Kidney (tissue), 14 donors: ENCODE measurements around the gene LYZL1. TPM values are rescaled to one million over a fixed set of nuclear protein-coding genes. Genes with fewer than 3 reads are reported as not detected.
A peak's percentile ranks its signal among the peaks of the same experiment; 100 is the strongest.

ENCODE experiments used
- DNase-seq, 5 donors: peaks; one replicate each; pipeline ENCODE4 v3.0.0-alpha.2; 2013 to 2020
- FAIRE-seq: peaks from 2 replicates; lab custom pipeline; 2012; peaks lifted over from hg19 to GRCh38; lab: Jason Lieb, UNC
- H3K27ac ChIP-seq, 2 donors: one replicate each; pipeline ENCODE4 v1.7.0; 2013; ENCODE audit warnings: low read depth in 2 of 2, low read length in 2 of 2, inconsistent platforms in 1 of 2
- H3K27me3 ChIP-seq: one replicate; pipeline ENCODE4 v1.7.1; 2013; ENCODE audit warnings: low read length, inconsistent platforms; ENCODE audit not compliant: control insufficient read depth, insufficient read depth
- H3K36me3 ChIP-seq, 3 donors: one replicate each; pipeline versions ENCODE4 v1.7.0 to v1.7.1; 2013; ENCODE audit warnings: low read length in 3 of 3, control low read depth in 1 of 3, inconsistent platforms in 1 of 3; ENCODE audit not compliant: insufficient read depth in 3 of 3, control insufficient read depth in 2 of 3
- H3K4me1 ChIP-seq, 3 donors: one replicate each; pipeline versions ENCODE4 v1.7.0 to v1.7.1; 2013; ENCODE audit warnings: low read length in 3 of 3, inconsistent platforms in 1 of 3, low read depth in 1 of 3; ENCODE audit not compliant: control insufficient read depth in 2 of 3, insufficient read depth in 2 of 3
- H3K4me3 ChIP-seq, 3 donors: one replicate each; pipeline versions ENCODE4 v1.7.0 to v1.8.1; 2013; ENCODE audit warnings: low read length in 3 of 3, control low read depth in 1 of 3, inconsistent platforms in 1 of 3
- H3K9ac ChIP-seq, 3 donors: one replicate each; pipeline versions ENCODE4 v1.7.0 to v1.7.1; 2013; ENCODE audit warnings: low read length in 3 of 3, control low read depth in 1 of 3, inconsistent platforms in 1 of 3
- H3K9me3 ChIP-seq, 3 donors: one replicate each; pipeline versions ENCODE4 v1.7.0 to v1.7.1; 2013; ENCODE audit warnings: low read length in 3 of 3, control low read depth in 1 of 3, inconsistent platforms in 1 of 3; ENCODE audit not compliant: control insufficient read depth in 2 of 3, insufficient read depth in 1 of 3
- CTCF ChIP-seq: IDR thresholded peaks from 3 replicates; pipeline ENCODE4 v1.5.1; 2012; ENCODE audit warnings: mild to moderate bottlenecking, moderate library complexity, borderline replicate concordance; ENCODE audit not compliant: insufficient read depth; ENCODE audit errors: extremely low read depth
- intact Hi-C: fragments of 100-400 bp; cut with DNase I; formaldehyde crosslinking; loops from one replicate; pipeline ENCODE4 v1.11.1; 2022
- polyA plus RNA-seq: library from polyadenylated mRNA; stranded (reverse); fragments of 350-450 nt; fragmentation: Illumina TruSeq; extraction: RNeasy Lipid Tissue Mini Kit (QIAGEN cat#74804); gene quantifications from one replicate; pipeline ENCODE4 v1.2.3, GENCODE V29; 2014; ENCODE audit warnings: low read depth, low replicate concordance; ENCODE audit not compliant: insufficient read depth
- total RNA-seq: library from RNA; stranded (reverse); fragmentation: NEBNext Ultra II Directional; extraction: Animal tissue kit (Norgen Biotek cat#: 25700); gene quantifications from one replicate; pipeline ENCODE4 v1.2.1, GENCODE V29; 2021
- donor health status: control.
- donor health status: control.
- donor health status: control.
- donor health status: control.
- donor health status: control.
- donor health status: DM: yes; HTN: yes; CAD: no.
- donor health status: Normal renal cell carcinoma (clear cell type).

Gene LYZL1
- total and polyA plus RNA-seq, 2 donors from 2014 or later: not detected

GRCh38 chr10:29273478-29273877 is 15.4 kb upstream of the LYZL1 start:
- no peaks in the 10 kb centered on the region for H3K27me3 ChIP-seq
- FAIRE-seq: no peak
- no peaks in the 10 kb centered on the region for H3K4me1 ChIP-seq
- no peak for TF ChIP-seq CTCF
- no peak overlapping the region for H3K9ac ChIP-seq
- no peak overlapping the region for H3K27ac ChIP-seq
- H3K9me3 ChIP-seq: no peaks in the 10 kb centered on the region
- H3K4me3 ChIP-seq: no peak overlapping the region
- no peaks in the 10 kb centered on the region for H3K36me3 ChIP-seq
- DNase-seq: peak in 2 of 5 donors; percentile 60 to 65
- intact Hi-C loops: no loop called here

- Histone ChIP-seq H3K27me3 (no peaks in the 10 kb centered on the region), H3K9ac (no peak overlapping the region), H3K4me1 (no peaks in the 10 kb centered on the region), H3K4me3 (no peak overlapping the region), H3K27ac (no peak overlapping the region), H3K36me3 (no peaks in the 10 kb centered on the region), H3K9me3 (no peaks in the 10 kb centered on the region)
- intact Hi-C loops: no loop called here
- no peak for TF ChIP-seq CTCF
- FAIRE-seq (no peak), DNase-seq (peak in 2 of 5 donors; percentile 22 to 31)
Measured at GRCh38 chr10:29276251-29276850, 12.5 kb upstream of the LYZL1 start.

- Histone ChIP-seq H3K27me3 (no peaks in the 10 kb centered on the region), H3K27ac (no peak overlapping the region), H3K36me3 (no peaks in the 10 kb centered on the region), H3K9me3 (no peaks in the 10 kb centered on the region), H3K9ac (no peak overlapping the region), H3K4me1 (no peaks in the 10 kb centered on the region), H3K4me3 (no peak overlapping the region)
- no peak for TF ChIP-seq CTCF
- intact Hi-C loops: no loop called here
- DNase-seq (no peak), FAIRE-seq (no peak)
Measured at GRCh38 chr10:29277296-29277695, 11.6 kb upstream of the LYZL1 start.
